HepG2 (cell line): Measurements from ENCODE around the gene TIMM44. TPM values are rescaled to one million over a fixed set of nuclear protein-coding genes. Genes with fewer than 3 reads are reported as not detected.

ENCODE experiments used
- HNRNPK ChIP-seq: fragments of 200-400 bp; formaldehyde crosslinking; IDR thresholded peaks from 2 replicates; pipeline ENCODE4 v1.6.1; 2018; ENCODE audit warnings: low read length, low read depth, moderate library complexity, mild to moderate bottlenecking; ENCODE audit not compliant: poor library complexity, severe bottlenecking
- MAZ ChIP-seq, 2 experiments: sonication (generic) in 1 of 2; formaldehyde crosslinking in 1 of 2; IDR thresholded peaks; 2 replicates each; pipeline versions ENCODE4 v1.5.0 to v1.6.1; 2012 to 2020; ENCODE audit warnings: low read depth in 2 of 2, mild to moderate bottlenecking in 2 of 2, borderline replicate concordance in 1 of 2, improper control_type of control experiment in 1 of 2, low read length in 1 of 2, missing genetic modification reagents in 1 of 2, moderate library complexity in 1 of 2
- U2AF2 ChIP-seq: fragments of 200-400 bp; formaldehyde crosslinking; IDR thresholded peaks from 2 replicates; pipeline ENCODE4 v1.6.1; 2017; ENCODE audit warnings: low read depth, mild to moderate bottlenecking, low read length
- ZFX ChIP-seq: sonication (generic); formaldehyde crosslinking; IDR thresholded peaks from 2 replicates; pipeline ENCODE4 v1.4.0; 2020; ENCODE audit warnings: mild to moderate bottlenecking, low read depth, missing genetic modification reagents, moderate library complexity
- ZNF205 ChIP-seq: IDR thresholded peaks from 2 replicates; pipeline ENCODE4 v1.6.1; 2018; ENCODE audit warnings: missing biosample characterization, missing genetic modification reagents
- ZNF558 ChIP-seq: sonication (generic); formaldehyde crosslinking; IDR thresholded peaks from 2 replicates; pipeline ENCODE4 v1.9.0; 2022; ENCODE audit warnings: mild to moderate bottlenecking, missing genetic modification reagents, borderline replicate concordance
- polyA plus RNA-seq, 8 experiments: library from polyadenylated mRNA; depleted of rRNA in 3 of 8; stranded (reverse) in 7 of 8; unstranded in 1 of 8; fragments of >200 nt; fragmentation: Illumina TruSeq in 4 of 8; extraction: Trizol in 4 of 8; gene quantifications; 2 replicates each; pipeline versions ENCODE4 v1.2.1 to v1.2.3, GENCODE V29; 2011 to 2016; ENCODE audit warnings: low read depth in 4 of 8, missing spikeins in 1 of 8, mixed read lengths in 1 of 8; ENCODE audit not compliant: insufficient read depth in 1 of 8
- total RNA-seq, 5 experiments: library from RNA; depleted of rRNA; stranded (reverse); fragments of >200 nt; fragmentation: Illumina TruSeq; extraction: Trizol; gene quantifications; 2 replicates each; pipeline ENCODE4 v1.2.3, GENCODE V29; 2016; ENCODE audit warnings: low read depth in 1 of 5
- TF ChIP-seq, protein P1 (sequence below): sonication (generic); formaldehyde crosslinking; IDR thresholded peaks from 2 replicates; pipeline ENCODE4 v1.4.0; 2020; ENCODE audit warnings: low read depth, missing genetic modification reagents
- TF ChIP-seq, protein P2 (sequence below), 2 experiments: fragments of 450-650 bp in 1 of 2; sonication (generic) in 1 of 2; formaldehyde crosslinking in 1 of 2; IDR thresholded peaks; 2 replicates each; pipeline versions ENCODE4 v1.6.1 to v1.8.0; 2016 to 2022; ENCODE audit warnings: antibody characterized with exemption in 1 of 2, mild to moderate bottlenecking in 1 of 2, missing genetic modification reagents in 1 of 2
- TF ChIP-seq, protein P3 (sequence below): sonication (generic); formaldehyde crosslinking; IDR thresholded peaks from 2 replicates; pipeline ENCODE4 v1.4.0; 2020; ENCODE audit warnings: missing genetic modification reagents

The TIMM44 gene
- total and polyA plus RNA-seq, 2 of the 13 experiments (the other 11 are each of a cell fraction or from before 2014, with no cell fraction given), result 42.9 to 72.6 TPM

DNA sequence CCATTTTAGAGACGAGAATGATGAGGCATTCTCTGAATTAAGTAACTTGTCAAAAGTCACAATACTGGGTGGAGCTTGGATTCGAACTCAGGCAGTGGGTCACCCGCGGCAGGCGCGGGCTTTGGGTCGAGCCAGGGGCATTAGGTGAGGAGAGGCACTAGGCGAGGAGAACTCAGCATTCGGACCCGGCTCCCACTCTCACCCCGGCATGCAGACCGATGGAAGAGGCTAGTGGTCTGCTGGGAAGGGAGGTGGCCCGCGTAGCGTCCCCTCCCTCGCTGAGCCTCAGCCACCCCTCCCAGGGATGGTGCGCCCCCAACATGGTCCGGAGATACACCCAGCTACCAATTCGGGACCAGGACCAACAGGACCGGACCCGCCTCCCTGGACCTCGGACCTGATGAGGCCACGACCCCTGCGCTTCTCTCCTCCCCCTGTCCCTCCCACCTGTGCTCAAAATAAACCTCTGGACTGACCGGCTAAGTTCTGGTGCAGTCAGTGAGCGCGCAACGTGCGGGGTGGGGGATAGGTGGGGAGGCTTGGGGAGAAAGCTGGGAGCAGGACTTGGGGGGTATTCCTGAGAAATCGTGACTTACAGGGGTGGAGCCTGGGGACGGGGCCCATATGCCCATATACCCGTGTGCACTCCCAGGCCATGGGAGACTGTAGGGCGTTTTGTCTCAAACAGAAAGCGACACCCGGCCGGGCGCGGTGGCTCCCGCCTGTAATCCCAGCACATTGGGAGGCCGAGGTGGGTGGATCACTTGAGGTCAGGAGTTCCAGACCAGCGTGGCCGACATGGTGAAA lies 24.6 kb downstream of the TIMM44 start (continued):
- TF ChIP-seq, protein P1, sequence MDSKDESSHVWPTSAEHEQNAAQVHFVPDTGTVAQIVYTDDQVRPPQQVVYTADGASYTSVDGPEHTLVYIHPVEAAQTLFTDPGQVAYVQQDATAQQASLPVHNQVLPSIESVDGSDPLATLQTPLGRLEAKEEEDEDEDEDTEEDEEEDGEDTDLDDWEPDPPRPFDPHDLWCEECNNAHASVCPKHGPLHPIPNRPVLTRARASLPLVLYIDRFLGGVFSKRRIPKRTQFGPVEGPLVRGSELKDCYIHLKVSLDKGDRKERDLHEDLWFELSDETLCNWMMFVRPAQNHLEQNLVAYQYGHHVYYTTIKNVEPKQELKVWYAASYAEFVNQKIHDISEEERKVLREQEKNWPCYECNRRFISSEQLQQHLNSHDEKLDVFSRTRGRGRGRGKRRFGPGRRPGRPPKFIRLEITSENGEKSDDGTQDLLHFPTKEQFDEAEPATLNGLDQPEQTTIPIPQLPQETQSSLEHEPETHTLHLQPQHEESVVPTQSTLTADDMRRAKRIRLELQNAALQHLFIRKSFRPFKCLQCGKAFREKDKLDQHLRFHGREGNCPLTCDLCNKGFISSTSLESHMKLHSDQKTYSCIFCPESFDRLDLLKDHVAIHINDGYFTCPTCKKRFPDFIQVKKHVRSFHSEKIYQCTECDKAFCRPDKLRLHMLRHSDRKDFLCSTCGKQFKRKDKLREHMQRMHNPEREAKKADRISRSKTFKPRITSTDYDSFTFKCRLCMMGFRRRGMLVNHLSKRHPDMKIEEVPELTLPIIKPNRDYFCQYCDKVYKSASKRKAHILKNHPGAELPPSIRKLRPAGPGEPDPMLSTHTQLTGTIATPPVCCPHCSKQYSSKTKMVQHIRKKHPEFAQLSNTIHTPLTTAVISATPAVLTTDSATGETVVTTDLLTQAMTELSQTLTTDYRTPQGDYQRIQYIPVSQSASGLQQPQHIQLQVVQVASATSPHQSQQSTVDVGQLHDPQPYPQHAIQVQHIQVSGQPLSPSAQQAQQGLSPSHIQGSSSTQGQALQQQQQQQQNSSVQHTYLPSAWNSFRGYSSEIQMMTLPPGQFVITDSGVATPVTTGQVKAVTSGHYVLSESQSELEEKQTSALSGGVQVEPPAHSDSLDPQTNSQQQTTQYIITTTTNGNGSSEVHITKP (CRISPR knock-in tag), result peak; percentile 61; the same call in 1 of the 2 replicates
- TF ChIP-seq U2AF2 (no peak), ZFX (no peak), MAZ (IDR thresholded peaks at IDR 0.05; ENCODE audit: borderline replicate concordance, low read depth, low read length) (no peak; the same call in 1 of the 2 replicates), MAZ (CRISPR knock-in tag; IDR thresholded peaks at IDR 0.05; ENCODE audit: low read depth) (peak; percentile 79), HNRNPK (no peak), ZNF558 (CRISPR knock-in tag) (peak; percentile 68; the same call in 1 of the 2 replicates), ZNF205 (CRISPR knock-in tag) (no peak)
- TF ChIP-seq, protein P2, sequence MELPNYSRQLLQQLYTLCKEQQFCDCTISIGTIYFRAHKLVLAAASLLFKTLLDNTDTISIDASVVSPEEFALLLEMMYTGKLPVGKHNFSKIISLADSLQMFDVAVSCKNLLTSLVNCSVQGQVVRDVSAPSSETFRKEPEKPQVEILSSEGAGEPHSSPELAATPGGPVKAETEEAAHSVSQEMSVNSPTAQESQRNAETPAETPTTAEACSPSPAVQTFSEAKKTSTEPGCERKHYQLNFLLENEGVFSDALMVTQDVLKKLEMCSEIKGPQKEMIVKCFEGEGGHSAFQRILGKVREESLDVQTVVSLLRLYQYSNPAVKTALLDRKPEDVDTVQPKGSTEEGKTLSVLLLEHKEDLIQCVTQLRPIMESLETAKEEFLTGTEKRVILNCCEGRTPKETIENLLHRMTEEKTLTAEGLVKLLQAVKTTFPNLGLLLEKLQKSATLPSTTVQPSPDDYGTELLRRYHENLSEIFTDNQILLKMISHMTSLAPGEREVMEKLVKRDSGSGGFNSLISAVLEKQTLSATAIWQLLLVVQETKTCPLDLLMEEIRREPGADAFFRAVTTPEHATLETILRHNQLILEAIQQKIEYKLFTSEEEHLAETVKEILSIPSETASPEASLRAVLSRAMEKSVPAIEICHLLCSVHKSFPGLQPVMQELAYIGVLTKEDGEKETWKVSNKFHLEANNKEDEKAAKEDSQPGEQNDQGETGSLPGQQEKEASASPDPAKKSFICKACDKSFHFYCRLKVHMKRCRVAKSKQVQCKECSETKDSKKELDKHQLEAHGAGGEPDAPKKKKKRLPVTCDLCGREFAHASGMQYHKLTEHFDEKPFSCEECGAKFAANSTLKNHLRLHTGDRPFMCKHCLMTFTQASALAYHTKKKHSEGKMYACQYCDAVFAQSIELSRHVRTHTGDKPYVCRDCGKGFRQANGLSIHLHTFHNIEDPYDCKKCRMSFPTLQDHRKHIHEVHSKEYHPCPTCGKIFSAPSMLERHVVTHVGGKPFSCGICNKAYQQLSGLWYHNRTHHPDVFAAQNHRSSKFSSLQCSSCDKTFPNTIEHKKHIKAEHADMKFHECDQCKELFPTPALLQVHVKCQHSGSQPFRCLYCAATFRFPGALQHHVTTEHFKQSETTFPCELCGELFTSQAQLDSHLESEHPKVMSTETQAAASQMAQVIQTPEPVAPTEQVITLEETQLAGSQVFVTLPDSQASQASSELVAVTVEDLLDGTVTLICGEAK (IDR thresholded peaks at IDR 0.05), result no peak
- TF ChIP-seq, protein P2 (CRISPR knock-in tag; IDR thresholded peaks at IDR 0.05), result no peak; the same call in 1 of the 2 replicates
- TF ChIP-seq, protein P3, sequence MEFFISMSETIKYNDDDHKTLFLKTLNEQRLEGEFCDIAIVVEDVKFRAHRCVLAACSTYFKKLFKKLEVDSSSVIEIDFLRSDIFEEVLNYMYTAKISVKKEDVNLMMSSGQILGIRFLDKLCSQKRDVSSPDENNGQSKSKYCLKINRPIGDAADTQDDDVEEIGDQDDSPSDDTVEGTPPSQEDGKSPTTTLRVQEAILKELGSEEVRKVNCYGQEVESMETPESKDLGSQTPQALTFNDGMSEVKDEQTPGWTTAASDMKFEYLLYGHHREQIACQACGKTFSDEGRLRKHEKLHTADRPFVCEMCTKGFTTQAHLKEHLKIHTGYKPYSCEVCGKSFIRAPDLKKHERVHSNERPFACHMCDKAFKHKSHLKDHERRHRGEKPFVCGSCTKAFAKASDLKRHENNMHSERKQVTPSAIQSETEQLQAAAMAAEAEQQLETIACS (CRISPR knock-in tag), result no peak
